K562 (cell line): ENCODE data around the gene SMC6. TPM values are rescaled to one million over a fixed set of nuclear protein-coding genes. Genes with fewer than 3 reads are reported as not detected.

Experiments used
- CBFB ChIP-seq: sonication (generic); formaldehyde crosslinking; IDR thresholded peaks from 2 replicates; pipeline ENCODE4 v1.4.0; 2020; ENCODE audit warnings: mild to moderate bottlenecking, missing genetic modification reagents
- CEBPG ChIP-seq, 3 experiments: fragments of 200-800 bp in 1 of 3; sonication (Bioruptor generic) in 1 of 3; sonication (generic) in 1 of 3; formaldehyde crosslinking in 1 of 3; IDR thresholded peaks in 2 of 3; conservative IDR thresholded peaks in 1 of 3; 2 replicates each; pipeline versions ENCODE4 v1.6.1 to v1.8.0; 2016 to 2022; ENCODE audit warnings: missing compliant biosample characterization in 2 of 3, missing genetic modification characterization in 2 of 3, mild to moderate bottlenecking in 1 of 3, missing genetic modification reagents in 1 of 3
- FOXM1 ChIP-seq, 2 experiments: fragments of 450-650 bp in 1 of 2; sonication (generic) in 1 of 2; formaldehyde crosslinking in 1 of 2; IDR thresholded peaks; 2 replicates each; pipeline versions ENCODE4 v1.6.1 to v1.9.0; 2017 to 2022; ENCODE audit warnings: low read depth in 2 of 2, mild to moderate bottlenecking in 2 of 2, missing genetic modification reagents in 1 of 2, moderate library complexity in 1 of 2
- KLF6 ChIP-seq: fragments of 250-450 bp; sonication (Bioruptor Pico); IDR thresholded peaks from 2 replicates; pipeline ENCODE4 v1.4.0; 2020; ENCODE audit warnings: mild to moderate bottlenecking, moderate library complexity, borderline replicate concordance
- NR3C1 ChIP-seq: sonication (generic); formaldehyde crosslinking; IDR thresholded peaks from 2 replicates; pipeline ENCODE4 v1.8.1; 2022; ENCODE audit warnings: missing genetic modification reagents
- PHB ChIP-seq: fragments of 250-450 bp; sonication (Bioruptor Pico); IDR thresholded peaks from 2 replicates; pipeline ENCODE4 v1.5.0; 2021
- POLR2G ChIP-seq: fragments of 200-400 bp; formaldehyde crosslinking; IDR thresholded peaks from 2 replicates; pipeline ENCODE4 v1.6.1; 2017; ENCODE audit warnings: low read depth, mild to moderate bottlenecking, antibody characterized with exemption, low read length, moderate library complexity
- ZC3H8 ChIP-seq: fragments of 450-650 bp; IDR thresholded peaks from 2 replicates; pipeline ENCODE4 v1.6.1; 2017
- ZNF436 ChIP-seq: fragments of 250-450, 450-650 bp; sonication (Bioruptor Pico); formaldehyde crosslinking; IDR thresholded peaks from 2 replicates; pipeline ENCODE4 v1.7.0; 2020; ENCODE audit warnings: mild to moderate bottlenecking
- ZNF699 ChIP-seq: fragments of 250-450 bp; sonication (Bioruptor Pico); IDR thresholded peaks from 2 replicates; pipeline ENCODE4 v1.8.0; 2021; ENCODE audit warnings: mild to moderate bottlenecking, moderate library complexity; ENCODE audit not compliant: insufficient replicate concordance
- polyA plus RNA-seq, 8 experiments: library from polyadenylated mRNA; depleted of rRNA in 4 of 8; stranded (reverse) in 5 of 8; unstranded in 3 of 8; fragments of >200 nt; fragmentation: Nextera tagmentation in 2 of 8; fragmentation: Illumina TruSeq in 1 of 8; extraction: Ambion mirVana in 2 of 8; extraction: Trizol in 1 of 8; gene quantifications; 2 replicates each; pipeline versions ENCODE4 v1.2.1 to v1.2.3, GENCODE V29; 2011 to 2014; ENCODE audit warnings: inconsistent platforms in 1 of 8, missing spikeins in 1 of 8
- total RNA-seq, 7 experiments: library from RNA; depleted of rRNA in 6 of 7; stranded (reverse); fragments of >200 nt in 6 of 7; fragmentation: Illumina TruSeq in 2 of 7; extraction: Trizol in 2 of 7; gene quantifications; 2 replicates each; pipeline versions ENCODE4 v1.2.1 to v1.2.3, GENCODE V29; 2011 to 2021; ENCODE audit warnings: low replicate concordance in 1 of 7
- TF ChIP-seq, protein P1 (sequence below), 2 experiments: fragments of 450-650 bp; IDR thresholded peaks; 2 replicates each; pipeline ENCODE4 v1.6.1; 2016; ENCODE audit warnings: mild to moderate bottlenecking in 2 of 2, borderline replicate concordance in 1 of 2, low read depth in 1 of 2, moderate library complexity in 1 of 2
- TF ChIP-seq, protein P2 (sequence below): fragments of 250-450 bp; sonication (Bioruptor Pico); IDR thresholded peaks from 2 replicates; pipeline ENCODE4 v1.8.0; 2022; ENCODE audit warnings: inconsistent platforms
- TF ChIP-seq, protein P3 (sequence below): IDR thresholded peaks from 2 replicates; pipeline ENCODE4 v1.6.1; 2011; ENCODE audit warnings: borderline replicate concordance, low read depth, mild to moderate bottlenecking, moderate library complexity, low read length; ENCODE audit not compliant: insufficient read depth, poor library complexity, severe bottlenecking

The SMC6 gene
- total and polyA plus RNA-seq, 9 of the 15 experiments (the other 6 are each of a cell fraction or from before 2014, with no cell fraction given), result 14.2 to 75.9 (median 47.7) TPM

DNA sequence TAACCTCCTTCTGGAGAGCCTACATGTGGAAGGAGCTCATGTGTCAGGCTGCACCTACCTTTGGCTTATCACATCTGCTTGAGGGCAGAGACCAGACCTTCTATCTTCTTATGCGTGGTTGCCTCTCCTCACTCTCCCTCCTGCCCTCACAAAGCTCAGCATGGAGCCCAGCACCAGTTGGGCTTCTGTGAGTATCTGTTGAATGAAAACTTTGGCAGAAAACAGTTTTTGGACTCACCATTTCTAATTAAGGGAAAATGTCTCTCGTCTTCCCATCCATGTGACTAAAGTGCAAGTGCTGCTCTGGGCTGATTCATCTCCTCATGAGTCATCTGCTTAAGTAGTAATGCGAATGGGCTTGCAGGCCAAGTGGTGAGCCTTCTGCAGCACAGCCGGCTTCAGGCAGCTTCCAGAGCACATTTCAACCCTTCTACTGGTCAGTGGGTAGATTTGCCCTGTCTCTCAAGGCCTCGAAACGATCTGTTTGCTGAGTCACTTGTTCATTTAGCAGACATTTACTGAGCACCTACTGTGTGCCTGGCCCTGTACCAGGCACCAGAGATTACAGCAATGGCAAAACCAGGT is 110.5 kb downstream of the SMC6 start (continued):
- TF ChIP-seq POLR2G, result no peak
- no peak for TF ChIP-seq ZNF699 (CRISPR knock-in tag)
- TF ChIP-seq FOXM1 (IDR thresholded peaks at IDR 0.05; ENCODE audit: low read depth), result no peak
- no peak for TF ChIP-seq FOXM1 (CRISPR knock-in tag; IDR thresholded peaks at IDR 0.05; ENCODE audit: low read depth)
- no peak for TF ChIP-seq PHB (CRISPR knock-in tag)
- no peak for TF ChIP-seq KLF6 (CRISPR knock-in tag)
- TF ChIP-seq, protein P1, sequence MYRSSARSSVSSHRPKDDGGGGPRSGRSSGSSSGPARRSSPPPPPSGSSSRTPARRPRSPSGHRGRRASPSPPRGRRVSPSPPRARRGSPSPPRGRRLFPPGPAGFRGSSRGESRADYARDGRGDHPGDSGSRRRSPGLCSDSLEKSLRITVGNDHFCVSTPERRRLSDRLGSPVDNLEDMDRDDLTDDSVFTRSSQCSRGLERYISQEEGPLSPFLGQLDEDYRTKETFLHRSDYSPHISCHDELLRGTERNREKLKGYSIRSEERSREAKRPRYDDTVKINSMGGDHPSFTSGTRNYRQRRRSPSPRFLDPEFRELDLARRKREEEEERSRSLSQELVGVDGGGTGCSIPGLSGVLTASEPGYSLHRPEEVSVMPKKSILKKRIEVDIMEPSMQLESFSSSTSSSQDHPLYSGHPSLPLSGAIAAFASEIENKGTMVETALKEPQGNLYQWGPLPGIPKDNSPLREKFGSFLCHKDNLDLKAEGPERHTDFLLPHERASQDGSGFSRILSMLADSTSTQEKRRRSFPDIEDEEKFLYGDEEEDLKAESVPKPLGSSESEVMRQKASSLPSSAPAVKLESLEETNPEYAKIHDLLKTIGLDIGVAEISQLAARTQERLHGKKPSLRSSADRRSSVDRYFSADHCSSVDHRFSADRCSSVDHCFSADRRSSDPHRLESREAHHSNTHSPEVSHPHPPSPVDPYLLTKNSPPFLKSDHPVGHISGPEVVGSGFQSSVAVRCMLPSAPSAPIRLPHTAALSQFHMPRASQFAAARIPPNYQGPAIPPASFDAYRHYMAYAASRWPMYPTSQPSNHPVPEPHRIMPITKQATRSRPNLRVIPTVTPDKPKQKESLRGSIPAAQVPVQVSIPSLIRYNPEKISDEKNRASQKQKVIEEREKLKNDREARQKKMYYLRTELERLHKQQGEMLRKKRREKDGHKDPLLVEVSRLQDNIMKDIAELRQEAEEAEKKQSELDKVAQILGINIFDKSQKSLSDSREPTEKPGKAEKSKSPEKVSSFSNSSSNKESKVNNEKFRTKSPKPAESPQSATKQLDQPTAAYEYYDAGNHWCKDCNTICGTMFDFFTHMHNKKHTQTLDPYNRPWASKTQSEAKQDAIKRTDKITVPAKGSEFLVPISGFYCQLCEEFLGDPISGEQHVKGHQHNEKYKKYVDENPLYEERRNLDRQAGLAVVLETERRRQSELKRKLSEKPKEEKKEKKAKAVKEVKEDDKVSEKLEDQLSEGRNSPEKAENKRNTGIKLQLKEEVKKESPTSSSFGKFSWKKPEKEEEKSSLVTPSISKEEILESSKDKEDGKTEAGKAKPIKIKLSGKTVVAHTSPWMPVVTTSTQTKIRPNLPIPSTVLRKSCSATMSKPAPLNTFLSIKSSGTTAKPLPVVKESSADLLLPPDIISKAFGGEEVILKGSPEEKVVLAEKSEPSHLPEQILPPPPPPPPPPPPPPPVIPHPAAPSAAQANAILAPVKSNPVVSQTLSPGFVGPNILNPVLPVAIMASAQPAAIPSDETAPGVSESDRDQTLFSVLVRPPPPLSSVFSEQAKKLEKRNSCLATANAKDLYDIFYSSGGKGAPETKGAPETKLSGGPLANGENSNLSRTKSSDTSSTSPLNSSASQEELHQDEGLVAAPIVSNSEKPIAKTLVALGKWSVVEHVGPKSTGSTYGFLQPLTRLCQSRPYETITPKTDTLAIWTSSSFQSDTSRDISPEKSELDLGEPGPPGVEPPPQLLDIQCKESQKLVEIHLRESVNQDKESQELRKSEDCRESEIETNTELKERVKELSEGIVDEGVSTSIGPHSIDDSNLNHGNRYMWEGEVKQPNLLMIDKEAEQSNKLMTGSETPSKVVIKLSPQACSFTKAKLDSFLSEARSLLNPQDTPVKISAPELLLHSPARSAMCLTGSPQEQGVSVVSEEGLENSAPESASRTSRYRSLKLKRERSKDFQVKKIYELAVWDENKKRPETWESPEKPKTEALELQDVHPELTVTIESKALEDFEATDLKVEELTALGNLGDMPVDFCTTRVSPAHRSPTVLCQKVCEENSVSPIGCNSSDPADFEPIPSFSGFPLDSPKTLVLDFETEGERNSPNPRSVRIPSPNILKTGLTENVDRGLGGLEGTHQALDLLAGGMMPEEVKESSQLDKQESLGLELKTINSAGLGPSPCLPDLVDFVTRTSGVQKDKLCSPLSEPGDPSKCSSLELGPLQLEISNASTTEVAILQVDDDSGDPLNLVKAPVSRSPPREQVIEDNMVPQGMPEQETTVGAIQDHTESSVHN (IDR thresholded peaks at IDR 0.05; ENCODE audit: borderline replicate concordance in 1 of 2, low read depth in 1 of 2), result no peak; a peak in 1 of 4 replicates
- TF ChIP-seq CBFB (CRISPR knock-in tag), result no peak
- TF ChIP-seq, protein P2, sequence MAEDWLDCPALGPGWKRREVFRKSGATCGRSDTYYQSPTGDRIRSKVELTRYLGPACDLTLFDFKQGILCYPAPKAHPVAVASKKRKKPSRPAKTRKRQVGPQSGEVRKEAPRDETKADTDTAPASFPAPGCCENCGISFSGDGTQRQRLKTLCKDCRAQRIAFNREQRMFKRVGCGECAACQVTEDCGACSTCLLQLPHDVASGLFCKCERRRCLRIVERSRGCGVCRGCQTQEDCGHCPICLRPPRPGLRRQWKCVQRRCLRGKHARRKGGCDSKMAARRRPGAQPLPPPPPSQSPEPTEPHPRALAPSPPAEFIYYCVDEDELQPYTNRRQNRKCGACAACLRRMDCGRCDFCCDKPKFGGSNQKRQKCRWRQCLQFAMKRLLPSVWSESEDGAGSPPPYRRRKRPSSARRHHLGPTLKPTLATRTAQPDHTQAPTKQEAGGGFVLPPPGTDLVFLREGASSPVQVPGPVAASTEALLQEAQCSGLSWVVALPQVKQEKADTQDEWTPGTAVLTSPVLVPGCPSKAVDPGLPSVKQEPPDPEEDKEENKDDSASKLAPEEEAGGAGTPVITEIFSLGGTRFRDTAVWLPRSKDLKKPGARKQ (CRISPR knock-in tag), result no peak
- no peak for TF ChIP-seq ZNF436 (CRISPR knock-in tag)
- TF ChIP-seq NR3C1 (CRISPR knock-in tag), result no peak
- TF ChIP-seq, protein P3, sequence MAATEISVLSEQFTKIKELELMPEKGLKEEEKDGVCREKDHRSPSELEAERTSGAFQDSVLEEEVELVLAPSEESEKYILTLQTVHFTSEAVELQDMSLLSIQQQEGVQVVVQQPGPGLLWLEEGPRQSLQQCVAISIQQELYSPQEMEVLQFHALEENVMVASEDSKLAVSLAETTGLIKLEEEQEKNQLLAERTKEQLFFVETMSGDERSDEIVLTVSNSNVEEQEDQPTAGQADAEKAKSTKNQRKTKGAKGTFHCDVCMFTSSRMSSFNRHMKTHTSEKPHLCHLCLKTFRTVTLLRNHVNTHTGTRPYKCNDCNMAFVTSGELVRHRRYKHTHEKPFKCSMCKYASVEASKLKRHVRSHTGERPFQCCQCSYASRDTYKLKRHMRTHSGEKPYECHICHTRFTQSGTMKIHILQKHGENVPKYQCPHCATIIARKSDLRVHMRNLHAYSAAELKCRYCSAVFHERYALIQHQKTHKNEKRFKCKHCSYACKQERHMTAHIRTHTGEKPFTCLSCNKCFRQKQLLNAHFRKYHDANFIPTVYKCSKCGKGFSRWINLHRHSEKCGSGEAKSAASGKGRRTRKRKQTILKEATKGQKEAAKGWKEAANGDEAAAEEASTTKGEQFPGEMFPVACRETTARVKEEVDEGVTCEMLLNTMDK, result no peak
- TF ChIP-seq ZC3H8, result no peak
- no peak for TF ChIP-seq CEBPG (CRISPR knock-in tag; IDR thresholded peaks at IDR 0.05)
- TF ChIP-seq CEBPG (tag; conservative IDR thresholded peaks at IDR 0.05 in 1 of 2, IDR thresholded peaks at IDR 0.05 in 1 of 2), result no peak
